PC-3 (cell line): Measurements from ENCODE around the gene RASGRP1. TPM values are rescaled to one million over a fixed set of nuclear protein-coding genes. Genes with fewer than 3 reads are reported as not detected.

Source experiments
- ATAC-seq: fragments of 200-7000 bp; cut with Tn5 transposase; 2 replicates; pipeline ENCODE4 v1.9.1; 2020; ENCODE audit warnings: mild to moderate bottlenecking, moderate library complexity
- BruUV-seq: library from RNA; stranded (reverse); fragments of 400-500 nt; replicated peaks from 2 replicates; lab custom pipeline; 2021; lab: Mats Ljungman, UMichigan
- CTCF ChIA-PET: fragments of 300-600 bp; sonication (Branson Sonifier 250); formaldehyde crosslinking; loops from one replicate; lab custom pipeline; 2022; ENCODE audit warnings: antibody characterized with exemption; lab: Charles Lee
- POLR2A ChIA-PET: fragments of 300-600 bp; sonication (Branson Sonifier 250); formaldehyde crosslinking; loops from one replicate; lab custom pipeline; 2022; ENCODE audit warnings: antibody characterized with exemption; ENCODE audit not compliant: unreplicated experiment; lab: Charles Lee
- DNase-seq: peaks from one replicate; pipeline ENCODE4 v3.0.0-alpha.2; 2015
- H2AFZ ChIP-seq: fragments of 300-600 bp; sonication (generic); 2 replicates; pipeline ENCODE4 v1.6.0; 2016; ENCODE audit warnings: antibody characterized with exemption, low read length
- H3F3A ChIP-seq: fragments of 300-600 bp; sonication (generic); one replicate; pipeline ENCODE4 v1.6.0; 2017; ENCODE audit warnings: antibody characterized with exemption, low read length, control low read depth, mild to moderate bottlenecking; ENCODE audit not compliant: unreplicated experiment
- H3K27ac ChIP-seq: fragments of 300-600 bp; sonication (generic); 2 replicates; pipeline ENCODE4 v1.5.1; 2016; ENCODE audit warnings: mild to moderate bottlenecking, low read length
- H3K27me3 ChIP-seq: fragments of 300-600 bp; sonication (generic); 2 replicates; pipeline ENCODE4 v1.6.1; 2016; ENCODE audit warnings: low read length, mixed read lengths
- H3K36me3 ChIP-seq: fragments of 300-600 bp; sonication (generic); 2 replicates; pipeline ENCODE4 v1.6.1; 2016; ENCODE audit warnings: low read depth, mixed run types, low read length, mixed read lengths
- H3K4me1 ChIP-seq: fragments of 300-600 bp; sonication (generic); 2 replicates; pipeline ENCODE4 v1.5.1; 2016; ENCODE audit warnings: low read length; ENCODE audit not compliant: insufficient read depth
- H3K4me2 ChIP-seq: fragments of 300-600 bp; sonication (generic); 2 replicates; pipeline ENCODE4 v1.6.0; 2016; ENCODE audit warnings: low read length
- H3K4me3 ChIP-seq: fragments of 300-600 bp; sonication (generic); 2 replicates; pipeline ENCODE4 v1.5.1; 2016; ENCODE audit warnings: mild to moderate bottlenecking, low read length, mixed read lengths
- H3K79me2 ChIP-seq: fragments of 300-600 bp; sonication (generic); 2 replicates; pipeline ENCODE4 v1.6.1; 2017; ENCODE audit warnings: low read length, mixed read lengths
- H3K9ac ChIP-seq: fragments of 300-600 bp; sonication (generic); 2 replicates; pipeline ENCODE4 v1.6.0; 2016; ENCODE audit warnings: mild to moderate bottlenecking, low read length
- H3K9me2 ChIP-seq: fragments of 300-600 bp; sonication (generic); replicated peaks from 2 replicates; pipeline ENCODE4 v1.6.1; 2016; ENCODE audit warnings: mixed run types, low read length, mixed read lengths
- H3K9me3 ChIP-seq: fragments of 300-600 bp; sonication (generic); 2 replicates; pipeline ENCODE4 v1.6.1; 2016; ENCODE audit warnings: low read length, mixed read lengths
- H4K20me1 ChIP-seq: fragments of 300-600 bp; sonication (generic); 2 replicates; pipeline ENCODE4 v1.6.1; 2016; ENCODE audit warnings: low read length, mixed read lengths
- EZH2 ChIP-seq: fragments of 300-600 bp; sonication (generic); IDR thresholded peaks from one replicate; pipeline ENCODE4 v1.6.1; 2017; ENCODE audit warnings: antibody characterized with exemption, mild to moderate bottlenecking, low read length; ENCODE audit not compliant: unreplicated experiment
- EZH2phosphoT487 ChIP-seq: fragments of 300-600 bp; sonication (generic); IDR thresholded peaks from 2 replicates; pipeline ENCODE4 v1.6.1; 2018; ENCODE audit warnings: mild to moderate bottlenecking, antibody characterized with exemption, low read length, borderline replicate concordance
- intact Hi-C: fragments of 100-400 bp; cut with micrococcal nuclease; formaldehyde crosslinking; loops from 2 replicates; pipeline ENCODE4 v1.9.0; 2023
- total RNA-seq: library from RNA; depleted of rRNA; stranded (reverse); fragments of >200 nt; gene quantifications from 2 replicates; pipeline ENCODE4 v1.2.3, GENCODE V29; 2014
- TF ChIP-seq, protein P1 (sequence below): fragments of 300-600 bp; sonication (generic); conservative IDR thresholded peaks from 2 replicates; pipeline ENCODE4 v1.5.1; 2017; ENCODE audit warnings: antibody characterized with exemption, low read depth, mild to moderate bottlenecking, low read length

The RASGRP1 gene
- total RNA-seq, 1 experiment from 2014 or later = not detected

DNA sequence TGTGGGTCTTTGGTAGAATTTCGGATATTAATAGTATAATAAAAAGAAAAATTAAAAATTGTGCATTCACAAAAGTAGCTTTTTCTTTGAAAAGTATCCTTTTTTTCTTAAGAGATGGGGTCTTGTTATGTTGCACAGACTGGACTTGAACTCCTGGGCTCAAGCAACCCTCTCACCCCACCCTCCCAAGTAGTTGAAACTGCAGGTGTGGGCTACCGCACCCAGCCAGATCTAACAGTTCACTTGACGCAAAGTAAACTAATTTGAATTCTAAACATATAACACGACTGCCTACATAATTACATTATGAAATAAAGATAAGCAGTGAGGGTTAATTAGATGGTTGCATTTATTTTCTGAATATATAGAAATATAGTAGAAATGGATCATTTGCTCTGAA, 99.9 kb downstream of the RASGRP1 start:
- Histone ChIP-seq H3K4me2 (no peak overlapping the region), H4K20me1 (peaks cover 36% of the 10 kb centered on the region), H3K27me3 (no peaks in the 10 kb centered on the region), H3K27ac (no peak overlapping the region), H3K4me1 (peaks cover 12% of the 10 kb centered on the region), H3F3A (no peaks in the 10 kb centered on the region), H3K4me3 (no peak overlapping the region), H2AFZ (no peak overlapping the region), H3K79me2 (peaks cover 63% of the 10 kb centered on the region), H3K36me3 (peaks cover 7% of the 10 kb centered on the region; the same call in 1 of the 2 replicates), H3K9me3 (no peaks in the 10 kb centered on the region), H3K9ac (no peak overlapping the region), H3K9me2 (no peaks in the 10 kb centered on the region)
- TF ChIP-seq EZH2phosphoT487 (no peak), EZH2 (no peak)
- TF ChIP-seq, protein P1, sequence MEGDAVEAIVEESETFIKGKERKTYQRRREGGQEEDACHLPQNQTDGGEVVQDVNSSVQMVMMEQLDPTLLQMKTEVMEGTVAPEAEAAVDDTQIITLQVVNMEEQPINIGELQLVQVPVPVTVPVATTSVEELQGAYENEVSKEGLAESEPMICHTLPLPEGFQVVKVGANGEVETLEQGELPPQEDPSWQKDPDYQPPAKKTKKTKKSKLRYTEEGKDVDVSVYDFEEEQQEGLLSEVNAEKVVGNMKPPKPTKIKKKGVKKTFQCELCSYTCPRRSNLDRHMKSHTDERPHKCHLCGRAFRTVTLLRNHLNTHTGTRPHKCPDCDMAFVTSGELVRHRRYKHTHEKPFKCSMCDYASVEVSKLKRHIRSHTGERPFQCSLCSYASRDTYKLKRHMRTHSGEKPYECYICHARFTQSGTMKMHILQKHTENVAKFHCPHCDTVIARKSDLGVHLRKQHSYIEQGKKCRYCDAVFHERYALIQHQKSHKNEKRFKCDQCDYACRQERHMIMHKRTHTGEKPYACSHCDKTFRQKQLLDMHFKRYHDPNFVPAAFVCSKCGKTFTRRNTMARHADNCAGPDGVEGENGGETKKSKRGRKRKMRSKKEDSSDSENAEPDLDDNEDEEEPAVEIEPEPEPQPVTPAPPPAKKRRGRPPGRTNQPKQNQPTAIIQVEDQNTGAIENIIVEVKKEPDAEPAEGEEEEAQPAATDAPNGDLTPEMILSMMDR = no peak
- CTCF ChIA-PET = no interaction called here
- POLR2A ChIA-PET = no interaction called here
- DNase-seq (no peak), ATAC-seq (no peak)
- intact Hi-C loops = no loop called here
- no TSS peak for BruUV-seq

DNA sequence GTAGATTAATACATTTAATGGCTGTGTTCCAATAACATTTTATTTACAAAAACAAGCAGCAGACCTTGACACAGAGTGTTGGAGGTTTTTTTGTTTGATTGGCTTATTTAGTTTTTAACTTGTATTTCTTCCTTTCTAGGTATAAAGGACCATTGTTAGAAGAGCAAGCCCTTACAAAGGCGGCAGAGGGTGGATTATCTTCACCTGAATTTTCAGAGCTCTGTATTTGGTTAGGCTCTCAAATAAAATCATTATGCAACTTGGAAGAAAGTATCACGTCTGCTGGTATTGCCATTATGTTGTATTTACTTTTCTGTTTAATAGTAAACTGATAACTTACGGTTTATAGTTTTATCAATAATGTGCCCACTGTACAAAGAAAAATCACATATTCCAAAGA, 100.7 kb downstream of the RASGRP1 start:
- TF ChIP-seq EZH2 (no peak), EZH2phosphoT487 (no peak)
- TF ChIP-seq, protein P1 = no peak
- POLR2A ChIA-PET = no interaction called here
- Histone ChIP-seq H3K9ac (no peak overlapping the region), H3K4me2 (no peak overlapping the region), H3K9me3 (no peaks in the 10 kb centered on the region), H3K79me2 (peaks cover 71% of the 10 kb centered on the region), H3K9me2 (no peaks in the 10 kb centered on the region), H3K4me1 (peaks cover 12% of the 10 kb centered on the region), H3K27me3 (no peaks in the 10 kb centered on the region), H3F3A (no peaks in the 10 kb centered on the region), H3K27ac (no peak overlapping the region), H4K20me1 (peaks cover 43% of the 10 kb centered on the region), H3K4me3 (no peak overlapping the region), H3K36me3 (peaks cover 12% of the 10 kb centered on the region; the same call in 1 of the 2 replicates), H2AFZ (no peak overlapping the region)
- no peak for DNase-seq
- no TSS peak for BruUV-seq
- intact Hi-C loops = no loop called here
- ATAC-seq = no peak
- CTCF ChIA-PET = no interaction called here

DNA sequence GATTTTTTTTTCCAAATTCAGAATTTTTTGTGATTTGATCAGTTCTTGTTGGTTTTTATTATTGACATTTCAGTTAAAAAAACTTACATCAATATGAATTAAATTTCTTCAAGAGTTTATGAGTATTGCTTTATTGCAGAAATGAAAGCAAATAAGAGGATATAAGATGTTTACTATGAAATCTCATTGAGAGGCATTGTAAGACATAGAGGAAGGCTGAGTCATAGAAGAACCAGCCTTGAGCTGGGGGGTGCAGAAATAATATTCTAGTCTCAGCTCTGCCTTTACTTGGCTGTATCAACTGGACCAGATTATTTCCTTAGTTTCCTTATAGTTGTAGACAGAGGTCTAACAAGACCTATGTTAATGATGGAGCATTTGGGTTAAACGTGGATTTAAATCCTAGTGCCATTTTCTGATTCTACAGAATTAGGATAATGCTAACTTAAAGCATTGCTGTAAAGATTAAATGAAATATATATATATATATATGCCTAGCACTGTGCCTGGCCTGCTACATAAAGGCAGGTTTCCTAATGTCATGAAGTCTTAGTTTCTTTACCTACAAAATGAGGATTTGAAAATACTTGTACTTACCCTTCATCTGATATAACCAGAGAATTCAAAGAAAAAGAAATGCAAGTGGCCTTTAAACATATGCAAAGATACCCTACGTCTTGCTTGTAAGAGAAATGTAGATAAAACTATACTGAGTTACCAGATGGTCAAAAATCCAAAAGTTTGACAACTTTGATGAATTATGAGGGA, 103.4 kb downstream of the RASGRP1 start:
- Histone ChIP-seq H3K9ac (no peak overlapping the region), H3K4me3 (no peak overlapping the region), H3K36me3 (peaks cover 6% of the 10 kb centered on the region; the same call in 1 of the 2 replicates), H3K4me1 (peaks cover 12% of the 10 kb centered on the region), H2AFZ (no peak overlapping the region), H3K27ac (no peak overlapping the region), H3K27me3 (no peaks in the 10 kb centered on the region), H4K20me1 (peaks cover 56% of the 10 kb centered on the region), H3K79me2 (peaks cover 90% of the 10 kb centered on the region), H3K4me2 (peak overlapping the region; percentile 47), H3K9me3 (no peaks in the 10 kb centered on the region), H3K9me2 (no peaks in the 10 kb centered on the region), H3F3A (no peaks in the 10 kb centered on the region)
- BruUV-seq = no TSS peak
- ChIA-PET CTCF (interaction anchor here (0.7 to 1.1 kb wide), 2 partner anchors 13 to 21 kb away, joined by 3 to 4 read pairs; no protein-coding TSS in a partner anchor), POLR2A (interaction anchor here (0.5 to 0.8 kb wide), 3 partner anchors 21 to 1262 kb away, joined by 3 to 8 read pairs (median 6); no protein-coding TSS in a partner anchor)
- peak; percentile 15 for DNase-seq
- intact Hi-C loops = no loop called here
- no peak for TF ChIP-seq EZH2
- TF ChIP-seq, protein P1 = no peak
- TF ChIP-seq EZH2phosphoT487 = no peak
- peak; percentile 95 for ATAC-seq
